ENCODE data around the gene AGPAT2. TPM values are rescaled to one million over a fixed set of nuclear protein-coding genes. Genes with fewer than 3 reads are reported as not detected.

The AGPAT2 gene
- total RNA-seq, 4 donors from 2014 or later, result 28.8 to 43.6 (median 38.4) TPM

DNA sequence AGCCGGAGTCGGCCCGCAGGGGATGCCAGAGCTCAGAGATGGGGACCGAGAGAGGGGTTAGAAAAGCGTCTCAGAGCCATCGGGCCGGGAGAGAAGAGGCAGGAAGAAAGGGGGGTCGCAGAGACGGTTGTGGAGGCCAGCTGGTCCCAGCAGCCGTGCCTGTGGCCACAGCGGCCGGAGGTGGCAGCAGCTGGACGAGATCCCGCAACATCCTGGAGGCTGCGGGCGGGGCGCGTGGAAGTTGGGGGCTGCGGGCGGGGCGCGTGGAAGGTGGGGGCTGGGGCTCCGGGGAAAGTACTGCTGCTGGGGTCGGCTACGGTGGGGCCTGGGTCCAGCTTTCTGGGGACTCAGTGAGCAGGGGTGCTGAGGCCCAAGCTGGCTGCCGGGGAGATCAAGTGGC is 59.0 kb downstream of the AGPAT2 start:
- no peak overlapping the region for H3K4me3 ChIP-seq
- H3K27me3 ChIP-seq, result peaks cover 33% of the 10 kb centered on the region
- TF ChIP-seq, protein P1, sequence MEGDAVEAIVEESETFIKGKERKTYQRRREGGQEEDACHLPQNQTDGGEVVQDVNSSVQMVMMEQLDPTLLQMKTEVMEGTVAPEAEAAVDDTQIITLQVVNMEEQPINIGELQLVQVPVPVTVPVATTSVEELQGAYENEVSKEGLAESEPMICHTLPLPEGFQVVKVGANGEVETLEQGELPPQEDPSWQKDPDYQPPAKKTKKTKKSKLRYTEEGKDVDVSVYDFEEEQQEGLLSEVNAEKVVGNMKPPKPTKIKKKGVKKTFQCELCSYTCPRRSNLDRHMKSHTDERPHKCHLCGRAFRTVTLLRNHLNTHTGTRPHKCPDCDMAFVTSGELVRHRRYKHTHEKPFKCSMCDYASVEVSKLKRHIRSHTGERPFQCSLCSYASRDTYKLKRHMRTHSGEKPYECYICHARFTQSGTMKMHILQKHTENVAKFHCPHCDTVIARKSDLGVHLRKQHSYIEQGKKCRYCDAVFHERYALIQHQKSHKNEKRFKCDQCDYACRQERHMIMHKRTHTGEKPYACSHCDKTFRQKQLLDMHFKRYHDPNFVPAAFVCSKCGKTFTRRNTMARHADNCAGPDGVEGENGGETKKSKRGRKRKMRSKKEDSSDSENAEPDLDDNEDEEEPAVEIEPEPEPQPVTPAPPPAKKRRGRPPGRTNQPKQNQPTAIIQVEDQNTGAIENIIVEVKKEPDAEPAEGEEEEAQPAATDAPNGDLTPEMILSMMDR (IDR thresholded peaks at IDR 0.05), result no peak
- TF ChIP-seq POLR2A (IDR thresholded peaks at IDR 0.05) (no peak), EP300 (IDR thresholded peaks at IDR 0.05) (no peak), POLR2AphosphoS5 (IDR thresholded peaks at IDR 0.05) (no peak)
- H3K27ac ChIP-seq, result no peak overlapping the region
- peaks cover 0 to 49% (median 18%) of the 10 kb centered on the region in 3 donors for H3K4me1 ChIP-seq
- 60 to 72% methylated on average over 5 to 11 of the region's 26 CpGs for WGBS, 2 donors (ENCODE audit: low coverage in 1 of 2)
- no peak for ATAC-seq
- H3K9me3 ChIP-seq, result no peaks in the 10 kb centered on the region
- no peaks in the 10 kb centered on the region for H3K36me3 ChIP-seq

DNA sequence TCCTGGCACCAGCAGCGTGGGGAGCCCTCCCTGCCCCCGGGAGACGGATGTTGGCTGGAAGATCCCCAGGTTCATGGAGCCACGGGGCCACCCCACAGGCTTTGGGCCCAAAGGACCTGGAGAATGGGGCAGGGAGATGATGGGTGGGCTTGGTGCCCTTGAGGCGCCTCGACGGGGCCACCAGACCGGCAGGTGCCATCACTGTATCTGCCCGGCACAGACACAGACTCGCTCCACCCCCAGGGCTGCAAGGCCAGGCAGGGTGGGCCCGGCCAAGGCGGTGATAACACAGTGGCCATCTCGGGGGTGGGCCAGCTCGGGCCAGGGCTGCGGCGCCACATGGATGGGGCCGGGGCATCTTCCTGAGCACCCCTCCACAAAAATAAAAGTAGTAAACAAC is 59.6 kb downstream of the AGPAT2 start:
- 79% methylated on average over 7 of the region's 17 CpGs; no CpG with 5 or more reads in 1 of the 2 donors for WGBS, 2 donors (ENCODE audit: low coverage in 1 of 2)
- H3K9me3 ChIP-seq, result no peaks in the 10 kb centered on the region
- H3K4me3 ChIP-seq, result no peak overlapping the region
- H3K36me3 ChIP-seq, result no peaks in the 10 kb centered on the region
- TF ChIP-seq POLR2A (IDR thresholded peaks at IDR 0.05) (no peak), EP300 (IDR thresholded peaks at IDR 0.05) (no peak), POLR2AphosphoS5 (IDR thresholded peaks at IDR 0.05) (no peak)
- TF ChIP-seq, protein P1 (IDR thresholded peaks at IDR 0.05), result no peak
- H3K27me3 ChIP-seq, result peaks cover 32% of the 10 kb centered on the region
- H3K27ac ChIP-seq, result no peak overlapping the region
- ATAC-seq, result no peak
- H3K4me1 ChIP-seq, result peaks cover 0 to 49% (median 18%) of the 10 kb centered on the region in 3 donors

DNA sequence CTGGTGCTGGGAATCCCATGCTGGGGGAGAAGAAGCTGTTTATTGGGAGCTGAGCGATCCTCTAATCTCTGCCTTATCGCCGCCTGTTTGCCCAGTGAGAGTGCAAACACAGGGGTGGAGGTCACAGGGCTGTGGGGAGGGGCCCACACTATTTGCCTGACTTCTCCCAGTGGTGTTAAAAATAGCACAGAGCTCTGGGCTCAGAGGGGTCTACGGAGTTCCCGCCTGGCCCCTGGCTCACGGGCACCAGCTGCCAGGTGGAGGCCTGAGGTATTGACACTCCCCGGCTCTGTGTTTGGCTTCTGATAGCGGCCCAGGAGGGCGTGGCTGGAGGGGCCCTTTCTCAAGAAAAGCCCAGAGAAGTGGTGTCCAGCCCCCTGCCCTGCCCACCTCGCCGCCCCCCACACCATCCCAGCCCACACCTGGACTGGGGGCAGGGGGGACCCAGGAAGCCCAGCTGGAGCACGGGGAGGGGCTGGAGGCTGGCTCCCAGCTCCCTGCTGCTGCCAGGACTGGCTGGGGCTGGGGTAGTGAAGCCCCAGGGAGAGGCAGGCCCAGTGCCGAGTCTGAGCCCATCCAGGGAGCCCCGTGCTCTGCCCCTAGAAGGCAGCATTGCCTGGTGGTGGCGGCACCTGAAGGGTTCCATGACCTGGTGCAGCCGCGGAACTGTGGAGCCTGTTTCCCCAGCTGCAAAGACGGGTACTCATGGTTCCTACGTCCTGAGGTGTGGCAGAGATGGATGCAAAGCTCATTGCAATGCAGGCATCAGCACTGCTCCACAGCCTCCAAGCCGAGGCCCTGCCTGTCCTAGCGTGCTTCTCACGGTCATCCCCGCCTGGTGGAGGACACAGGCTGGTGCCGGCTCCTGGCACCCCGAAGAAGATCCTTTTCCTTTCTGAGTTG is 60.3 kb downstream of the AGPAT2 start:
- Histone ChIP-seq H3K36me3 (no peaks in the 10 kb centered on the region), H3K27me3 (peaks cover 25% of the 10 kb centered on the region), H3K4me3 (no peak overlapping the region), H3K27ac (no peak overlapping the region), H3K9me3 (no peaks in the 10 kb centered on the region), H3K4me1 (peaks cover 0 to 49% (median 18%) of the 10 kb centered on the region in 3 donors)
- no peak for TF ChIP-seq POLR2AphosphoS5 (IDR thresholded peaks at IDR 0.05)
- TF ChIP-seq, protein P1 (IDR thresholded peaks at IDR 0.05), result no peak
- no peak for TF ChIP-seq POLR2A (IDR thresholded peaks at IDR 0.05)
- TF ChIP-seq EP300 (IDR thresholded peaks at IDR 0.05), result no peak
- ATAC-seq, result no peak
- 40 to 100% methylated on average over 1 of the region's 25 CpGs for WGBS, 2 donors (ENCODE audit: low coverage in 1 of 2)

DNA sequence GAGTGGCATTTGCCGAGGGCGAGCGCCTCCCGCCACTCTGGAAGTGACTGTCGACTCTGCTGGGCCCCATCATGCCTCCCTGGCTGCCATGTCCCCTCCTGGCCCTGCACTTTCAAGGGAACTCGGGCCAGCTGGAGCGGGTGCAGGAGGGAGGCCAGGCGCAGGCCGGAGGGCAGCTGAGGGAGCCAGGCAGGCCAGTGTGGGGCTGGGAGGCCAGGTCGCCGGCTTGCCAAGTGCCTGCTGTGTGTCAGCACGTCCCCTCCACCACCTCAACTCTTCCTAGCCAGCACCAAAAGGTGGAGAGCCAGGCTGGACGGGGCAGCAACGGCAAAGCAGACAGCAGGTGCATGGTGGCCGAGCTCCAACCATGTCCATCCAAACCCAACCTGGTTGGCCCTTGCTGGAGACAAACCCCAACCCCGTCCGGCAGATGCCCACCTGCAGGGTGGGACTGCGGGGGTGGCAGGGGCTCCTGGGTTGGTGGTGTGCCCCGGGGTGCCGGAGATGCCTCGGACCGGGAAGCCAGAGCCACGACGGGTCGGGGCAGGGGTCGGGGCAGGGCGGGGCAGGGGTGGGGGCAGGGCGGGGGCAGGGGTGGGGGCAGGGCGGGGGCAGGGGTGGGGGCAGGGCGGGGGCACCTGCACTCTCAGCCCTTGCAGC is 61.1 kb downstream of the AGPAT2 start:
- Histone ChIP-seq H3K27me3 (peaks cover 20% of the 10 kb centered on the region), H3K27ac (peak overlapping the region in 2 of 4 donors; percentile 24 to 43), H3K9me3 (no peaks in the 10 kb centered on the region), H3K4me3 (no peak overlapping the region), H3K36me3 (no peaks in the 10 kb centered on the region), H3K4me1 (peaks cover 0 to 44% (median 18%) of the 10 kb centered on the region in 3 donors)
- TF ChIP-seq, protein P1 (IDR thresholded peaks at IDR 0.05), result no peak
- TF ChIP-seq POLR2AphosphoS5 (IDR thresholded peaks at IDR 0.05) (no peak), EP300 (IDR thresholded peaks at IDR 0.05) (no peak)
- ATAC-seq, result no peak
- WGBS, 2 donors (ENCODE audit: low coverage in 1 of 2), result no CpG with 5 or more reads among the region's 30 CpGs

Measured in gastroesophageal sphincter (tissue), 4 donors.